Measurements from ENCODE around the gene CCDC28B.

CCDC28B gene

GRCh38 chr1:32241001-32241763 is 40.8 kb downstream of the CCDC28B start:
- CTCF ChIA-PET: interaction anchor here (0.6 to 14.4 kb wide), 14 partner anchors 10 to 237 kb away, joined by 3 to 156 read pairs (median 4); partner anchors contain the start of genes CCDC28B, FAM167B and LCK
- TF ChIP-seq, protein P1, sequence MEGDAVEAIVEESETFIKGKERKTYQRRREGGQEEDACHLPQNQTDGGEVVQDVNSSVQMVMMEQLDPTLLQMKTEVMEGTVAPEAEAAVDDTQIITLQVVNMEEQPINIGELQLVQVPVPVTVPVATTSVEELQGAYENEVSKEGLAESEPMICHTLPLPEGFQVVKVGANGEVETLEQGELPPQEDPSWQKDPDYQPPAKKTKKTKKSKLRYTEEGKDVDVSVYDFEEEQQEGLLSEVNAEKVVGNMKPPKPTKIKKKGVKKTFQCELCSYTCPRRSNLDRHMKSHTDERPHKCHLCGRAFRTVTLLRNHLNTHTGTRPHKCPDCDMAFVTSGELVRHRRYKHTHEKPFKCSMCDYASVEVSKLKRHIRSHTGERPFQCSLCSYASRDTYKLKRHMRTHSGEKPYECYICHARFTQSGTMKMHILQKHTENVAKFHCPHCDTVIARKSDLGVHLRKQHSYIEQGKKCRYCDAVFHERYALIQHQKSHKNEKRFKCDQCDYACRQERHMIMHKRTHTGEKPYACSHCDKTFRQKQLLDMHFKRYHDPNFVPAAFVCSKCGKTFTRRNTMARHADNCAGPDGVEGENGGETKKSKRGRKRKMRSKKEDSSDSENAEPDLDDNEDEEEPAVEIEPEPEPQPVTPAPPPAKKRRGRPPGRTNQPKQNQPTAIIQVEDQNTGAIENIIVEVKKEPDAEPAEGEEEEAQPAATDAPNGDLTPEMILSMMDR (IDR thresholded peaks at IDR 0.05; ENCODE audit: control extremely low read depth, extremely low read depth, low read depth, missing control alignments): no peak
- DNase-seq (ENCODE audit: extremely low spot score): peak; percentile 71
- POLR2A ChIA-PET: interaction anchor here (0.7 to 1.8 kb wide), 4 partner anchors 9 to 95 kb away, joined by 3 to 5 read pairs (median 4); partner anchors contain the start of genes LCK and MARCKSL1

GRCh38 chr1:32242341-32242851 is 42.0 kb downstream of the CCDC28B start:
- CTCF ChIA-PET: interaction anchor here (0.8 to 14.4 kb wide), 6 partner anchors 9 to 94 kb away, joined by 3 to 156 read pairs (median 4); partner anchors contain the start of genes FAM167B, LCK and MARCKSL1
- POLR2A ChIA-PET: interaction anchor here (1.3 kb wide), 2 partner anchors 19 to 94 kb away, joined by 3 to 5 read pairs; partner anchors contain the start of gene MARCKSL1
- TF ChIP-seq, protein P1 (IDR thresholded peaks at IDR 0.05; ENCODE audit: control extremely low read depth, extremely low read depth, low read depth, missing control alignments): peak; percentile 16
- DNase-seq (ENCODE audit: extremely low spot score): no peak

DNA sequence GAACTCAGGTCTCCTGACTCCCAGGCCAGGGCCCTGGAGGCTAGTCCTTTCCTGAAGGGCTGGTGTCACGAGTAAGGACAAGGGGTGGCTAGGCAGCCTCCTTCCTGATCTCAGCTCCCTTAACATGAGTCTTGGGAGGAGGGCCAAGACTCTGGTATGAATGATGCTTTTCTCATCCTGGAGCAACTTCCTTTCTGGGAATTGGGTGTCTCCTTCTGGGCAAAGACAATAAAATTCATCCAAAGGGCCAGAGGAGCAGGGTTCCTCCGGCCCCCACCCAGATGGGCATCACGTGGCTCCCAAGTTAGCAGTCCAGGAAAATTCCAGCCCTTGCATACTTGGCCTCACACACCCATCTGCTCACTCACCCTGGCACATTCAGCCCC is 46.5 kb downstream of the CCDC28B start, which contains the start of gene FAM167B:
FAM167B (plus strand) TSS at position 335 of the 386 bp plus-strand sequence. CDS start 200 bp downstream, outside the sequence.
- ChIA-PET POLR2A (interaction anchor here (0.6 kb wide), 1 partner anchor 85 kb away, joined by 3 read pairs; no protein-coding TSS in a partner anchor), CTCF (interaction anchor here (1.4 to 14.4 kb wide), 9 partner anchors 8 to 85 kb away, joined by 3 to 156 read pairs (median 12); no protein-coding TSS in a partner anchor)
- DNase-seq (ENCODE audit: extremely low spot score): no peak
- TF ChIP-seq, protein P1 (IDR thresholded peaks at IDR 0.05; ENCODE audit: control extremely low read depth, extremely low read depth, low read depth, missing control alignments): no peak

DNA sequence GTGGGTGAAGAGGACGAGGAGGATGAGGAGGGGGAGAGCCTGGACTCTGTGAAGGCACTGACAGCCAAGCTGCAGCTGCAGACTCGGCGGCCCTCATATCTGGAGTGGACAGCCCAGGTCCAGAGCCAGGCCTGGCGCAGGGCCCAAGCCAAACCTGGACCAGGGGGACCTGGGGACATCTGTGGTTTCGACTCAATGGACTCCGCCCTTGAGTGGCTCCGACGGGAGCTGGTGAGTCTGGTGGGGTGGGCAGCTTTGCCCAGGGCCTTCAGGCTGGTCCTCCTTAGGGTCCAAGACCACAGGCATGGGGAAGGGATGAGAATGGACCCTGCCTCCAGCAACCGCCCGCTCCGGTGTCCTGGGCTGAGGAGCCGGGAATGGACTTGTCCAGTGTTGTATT is 47.1 kb downstream of the CCDC28B start:
- CTCF ChIA-PET: interaction anchor here (1.1 to 14.4 kb wide), 22 partner anchors 9 to 127 kb away, joined by 3 to 156 read pairs (median 7); partner anchors contain the start of gene TXLNA
- TF ChIP-seq, protein P1 (IDR thresholded peaks at IDR 0.05; ENCODE audit: control extremely low read depth, extremely low read depth, low read depth, missing control alignments): no peak
- DNase-seq (ENCODE audit: extremely low spot score): no peak
- POLR2A ChIA-PET: no interaction called here

GRCh38 chr1:32247983-32248889 is 47.8 kb downstream of the CCDC28B start:
- peak; percentile 87 for DNase-seq (ENCODE audit: extremely low spot score)
- POLR2A ChIA-PET: interaction anchor here (1.4 to 3.5 kb wide), 2 partner anchors 86 to 88 kb away, joined by 5 to 27 read pairs; partner anchors contain the start of gene MARCKSL1
- TF ChIP-seq, protein P1 (IDR thresholded peaks at IDR 0.05; ENCODE audit: control extremely low read depth, extremely low read depth, low read depth, missing control alignments): peak; percentile 94
- CTCF ChIA-PET: interaction anchor here (0.6 to 14.4 kb wide), 53 partner anchors 10 to 185 kb away, joined by 3 to 156 read pairs (median 4); partner anchors contain the start of genes BSDC1, HDAC1, IQCC and MARCKSL1
